ENCODE results near the gene CRHBP. TPM values are rescaled to one million over a fixed set of nuclear protein-coding genes. Genes with fewer than 3 reads are reported as not detected.

Gene CRHBP
- total RNA-seq, 1 experiment from 2014 or later: not detected

DNA sequence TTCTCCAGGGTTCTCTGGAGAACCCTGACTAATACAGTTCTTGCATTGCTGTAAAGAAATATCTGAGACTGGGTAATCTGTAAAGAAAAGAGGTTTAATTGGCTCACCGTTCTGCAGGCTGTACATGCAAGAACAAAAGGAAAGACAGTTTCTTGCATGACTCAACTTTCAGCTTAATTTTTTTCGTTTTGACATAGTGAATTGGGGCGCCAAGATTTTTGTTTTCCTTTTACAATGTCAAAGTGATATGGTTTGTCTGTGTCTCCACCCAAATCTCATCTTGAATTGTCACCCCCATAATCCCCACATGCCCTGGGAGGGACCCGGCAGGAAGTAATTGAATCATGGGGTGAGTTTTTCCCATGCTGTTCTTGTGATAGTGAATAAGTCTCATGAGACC lies 11.8 kb upstream of the CRHBP start:
- POLR2A ChIA-PET: no interaction called here
- no peak overlapping the region for H3K27ac Mint-ChIP-seq (ENCODE audit: unreplicated experiment)
- H3K36me3 Mint-ChIP-seq (ENCODE audit: insufficient read depth, unreplicated experiment): no peaks in the 10 kb centered on the region

DNA sequence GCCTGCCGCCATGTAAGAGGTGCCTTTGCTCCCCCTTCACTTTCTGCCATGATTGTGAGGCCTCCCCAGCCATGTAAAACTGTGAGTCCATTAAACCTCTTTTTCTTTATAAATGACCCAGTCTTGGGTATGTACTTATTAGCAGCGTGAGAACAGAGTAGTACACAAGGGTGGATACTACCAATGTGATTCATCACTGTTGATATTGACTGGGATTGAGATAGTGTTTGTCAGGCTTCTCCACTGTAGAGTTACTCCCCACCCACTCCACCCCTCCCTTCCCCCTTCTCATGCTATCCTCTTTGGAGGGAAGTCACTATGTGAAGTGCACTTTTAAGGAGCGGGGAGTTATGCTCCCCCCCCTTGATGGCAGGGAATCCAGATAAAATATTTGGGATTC lies 11.4 kb upstream of the CRHBP start:
- Mint-ChIP-seq H3K27me3 (ENCODE audit: insufficient read depth, unreplicated experiment) (no peaks in the 10 kb centered on the region), H3K27ac (ENCODE audit: unreplicated experiment) (no peak overlapping the region), H3K4me1 (ENCODE audit: low read depth, unreplicated experiment) (peaks cover 15% of the 10 kb centered on the region), H3K9me3 (ENCODE audit: unreplicated experiment) (no peaks in the 10 kb centered on the region), H3K4me3 (ENCODE audit: unreplicated experiment) (no peak overlapping the region), H3K36me3 (ENCODE audit: insufficient read depth, unreplicated experiment) (no peaks in the 10 kb centered on the region)
- no peak overlapping the region for H3K4me3 ChIP-seq (ENCODE audit: low read depth, low read length)
- intact Hi-C loops (cut with micrococcal nuclease; ENCODE audit: unreplicated experiment): no loop called here
- no peaks in the 10 kb centered on the region; the same call in 1 of the 2 replicates for H3K9me3 ChIP-seq
- TF ChIP-seq, protein P1, sequence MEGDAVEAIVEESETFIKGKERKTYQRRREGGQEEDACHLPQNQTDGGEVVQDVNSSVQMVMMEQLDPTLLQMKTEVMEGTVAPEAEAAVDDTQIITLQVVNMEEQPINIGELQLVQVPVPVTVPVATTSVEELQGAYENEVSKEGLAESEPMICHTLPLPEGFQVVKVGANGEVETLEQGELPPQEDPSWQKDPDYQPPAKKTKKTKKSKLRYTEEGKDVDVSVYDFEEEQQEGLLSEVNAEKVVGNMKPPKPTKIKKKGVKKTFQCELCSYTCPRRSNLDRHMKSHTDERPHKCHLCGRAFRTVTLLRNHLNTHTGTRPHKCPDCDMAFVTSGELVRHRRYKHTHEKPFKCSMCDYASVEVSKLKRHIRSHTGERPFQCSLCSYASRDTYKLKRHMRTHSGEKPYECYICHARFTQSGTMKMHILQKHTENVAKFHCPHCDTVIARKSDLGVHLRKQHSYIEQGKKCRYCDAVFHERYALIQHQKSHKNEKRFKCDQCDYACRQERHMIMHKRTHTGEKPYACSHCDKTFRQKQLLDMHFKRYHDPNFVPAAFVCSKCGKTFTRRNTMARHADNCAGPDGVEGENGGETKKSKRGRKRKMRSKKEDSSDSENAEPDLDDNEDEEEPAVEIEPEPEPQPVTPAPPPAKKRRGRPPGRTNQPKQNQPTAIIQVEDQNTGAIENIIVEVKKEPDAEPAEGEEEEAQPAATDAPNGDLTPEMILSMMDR (IDR thresholded peaks at IDR 0.05; ENCODE audit: insufficient read depth in 1 of 2, low read depth in 1 of 2, low read length in 1 of 2, severe bottlenecking in 1 of 2, unreplicated experiment in 1 of 2): no peak
- peaks cover 7% of the 10 kb centered on the region; the same call in 1 of the 2 replicates for H3K4me1 ChIP-seq
- POLR2A ChIA-PET: no interaction called here
- H3K36me3 ChIP-seq (ENCODE audit: control insufficient read depth, insufficient read depth, low read length): no peaks in the 10 kb centered on the region
- no peak for DNase-seq
- BruUV-seq (replicated peaks): no TSS peak
- H3K27me3 ChIP-seq (replicated peaks; ENCODE audit: control insufficient read depth, insufficient read depth, low read length): no peaks in the 10 kb centered on the region
- CTCF ChIA-PET: no interaction called here

More for the DNA sequence above, 11.8 kb upstream of the CRHBP start:
- peaks cover 14% of the 10 kb centered on the region for H3K4me1 Mint-ChIP-seq (ENCODE audit: low read depth, unreplicated experiment)
- no peak overlapping the region for H3K4me3 Mint-ChIP-seq (ENCODE audit: unreplicated experiment)
- Histone ChIP-seq H3K4me3 (ENCODE audit: low read depth, low read length) (no peak overlapping the region), H3K4me1 (peaks cover 7% of the 10 kb centered on the region; the same call in 1 of the 2 replicates), H3K36me3 (ENCODE audit: control insufficient read depth, insufficient read depth, low read length) (no peaks in the 10 kb centered on the region), H3K27me3 (replicated peaks; ENCODE audit: control insufficient read depth, insufficient read depth, low read length) (no peaks in the 10 kb centered on the region), H3K9me3 (no peaks in the 10 kb centered on the region; the same call in 1 of the 2 replicates)
- no TSS peak for BruUV-seq (replicated peaks)
- CTCF ChIA-PET: no interaction called here
- TF ChIP-seq, protein P1 (IDR thresholded peaks at IDR 0.05; ENCODE audit: insufficient read depth in 1 of 2, low read depth in 1 of 2, low read length in 1 of 2, severe bottlenecking in 1 of 2, unreplicated experiment in 1 of 2): no peak
- H3K9me3 Mint-ChIP-seq (ENCODE audit: unreplicated experiment): no peaks in the 10 kb centered on the region
- intact Hi-C loops (cut with micrococcal nuclease; ENCODE audit: unreplicated experiment): no loop called here
- H3K27me3 Mint-ChIP-seq (ENCODE audit: insufficient read depth, unreplicated experiment): no peaks in the 10 kb centered on the region
- DNase-seq: no peak

DNA sequence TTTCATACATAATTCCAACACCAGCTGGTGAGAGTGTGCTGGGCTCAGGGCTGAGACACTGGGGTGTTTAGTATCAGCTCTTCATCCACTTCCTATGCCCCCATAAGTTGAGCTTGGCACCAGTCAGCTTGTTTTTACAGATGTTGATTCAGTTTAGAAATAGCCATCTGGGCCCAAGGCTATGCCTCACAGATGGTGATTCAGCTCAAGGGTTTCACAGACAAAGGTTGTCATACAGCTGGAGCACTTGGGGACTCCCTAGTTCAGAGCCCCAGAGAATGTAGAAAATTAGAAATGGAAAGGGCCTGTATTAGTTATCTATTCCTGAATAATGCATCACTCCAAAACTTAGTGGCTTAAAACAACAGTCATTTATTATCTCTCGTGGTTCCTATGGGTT lies 10.3 kb upstream of the CRHBP start:
- Mint-ChIP-seq H3K36me3 (ENCODE audit: insufficient read depth, unreplicated experiment) (no peaks in the 10 kb centered on the region), H3K27me3 (ENCODE audit: insufficient read depth, unreplicated experiment) (no peaks in the 10 kb centered on the region), H3K9me3 (ENCODE audit: unreplicated experiment) (no peaks in the 10 kb centered on the region), H3K4me3 (ENCODE audit: unreplicated experiment) (no peak overlapping the region), H3K4me1 (ENCODE audit: low read depth, unreplicated experiment) (peaks cover 15% of the 10 kb centered on the region), H3K27ac (ENCODE audit: unreplicated experiment) (no peak overlapping the region)
- H3K27me3 ChIP-seq (replicated peaks; ENCODE audit: control insufficient read depth, insufficient read depth, low read length): no peaks in the 10 kb centered on the region
- no peak for DNase-seq
- peaks cover 7% of the 10 kb centered on the region; the same call in 1 of the 2 replicates for H3K4me1 ChIP-seq
- no peak overlapping the region for H3K4me3 ChIP-seq (ENCODE audit: low read depth, low read length)
- no peaks in the 10 kb centered on the region; the same call in 1 of the 2 replicates for H3K9me3 ChIP-seq
- intact Hi-C loops (cut with micrococcal nuclease; ENCODE audit: unreplicated experiment): no loop called here
- ChIA-PET POLR2A (no interaction called here), CTCF (no interaction called here)
- TF ChIP-seq, protein P1 (IDR thresholded peaks at IDR 0.05; ENCODE audit: insufficient read depth in 1 of 2, low read depth in 1 of 2, low read length in 1 of 2, severe bottlenecking in 1 of 2, unreplicated experiment in 1 of 2): no peak
- BruUV-seq (replicated peaks): no TSS peak
- no peaks in the 10 kb centered on the region for H3K36me3 ChIP-seq (ENCODE audit: control insufficient read depth, insufficient read depth, low read length)

All from Caco-2 (cell line).